Ascending aorta (tissue), 2 donors: ENCODE results near the gene GAP43. TPM values are rescaled to one million over a fixed set of nuclear protein-coding genes. Genes with fewer than 3 reads are reported as not detected.

ENCODE experiments used
- DNase-seq, 2 donors: peaks; one replicate each; pipeline ENCODE4 v3.0.0-alpha.2; 2019; ENCODE audit warnings: low spot score in 2 of 2
- H3K27ac ChIP-seq, 2 donors: fragments of 200-600 bp; sonication (generic); one replicate each; pipeline ENCODE4 v1.5.1; 2016 to 2017; ENCODE audit warnings: mild to moderate bottlenecking in 1 of 2
- H3K27me3 ChIP-seq: fragments of 200-600 bp; sonication (generic); one replicate; pipeline ENCODE4 v1.5.1; 2017
- H3K36me3 ChIP-seq, 2 donors: fragments of 200-600 bp; sonication (generic); one replicate each; pipeline ENCODE4 v1.5.1; 2016
- H3K4me1 ChIP-seq, 2 donors: fragments of 200-600 bp; sonication (generic); one replicate each; pipeline ENCODE4 v1.5.1; 2016 to 2017; ENCODE audit warnings: mild to moderate bottlenecking in 1 of 2
- H3K4me3 ChIP-seq, 2 donors: fragments of 200-600 bp; sonication (generic); one replicate each; pipeline ENCODE4 v1.5.1; 2016 to 2017; ENCODE audit warnings: mild to moderate bottlenecking in 1 of 2
- H3K9me3 ChIP-seq, 2 donors: fragments of 200-600 bp; sonication (generic); one replicate each; pipeline ENCODE4 v1.5.1; 2016
- intact Hi-C: fragments of 100-400 bp; cut with DNase I; formaldehyde crosslinking; loops from one replicate; pipeline ENCODE4 v1.15.1; 2023
- total RNA-seq: library from RNA; depleted of rRNA; stranded (reverse); fragments of >200 nt; gene quantifications from one replicate; pipeline ENCODE4 v1.1.0, GENCODE V29; 2016
- TF ChIP-seq, protein P1 (sequence below), 3 experiments: fragments of 200-600 bp in 2 of 3; fragments of 450-650 bp in 1 of 3; sonication (generic) in 2 of 3; IDR thresholded peaks; one replicate each; pipeline ENCODE4 v1.5.1; 2016 to 2019; ENCODE audit warnings: antibody characterized with exemption in 3 of 3, mild to moderate bottlenecking in 1 of 3, moderate library complexity in 1 of 3

GAP43 gene
- total RNA-seq, 1 donor from 2014 or later: 0.21 TPM

DNA sequence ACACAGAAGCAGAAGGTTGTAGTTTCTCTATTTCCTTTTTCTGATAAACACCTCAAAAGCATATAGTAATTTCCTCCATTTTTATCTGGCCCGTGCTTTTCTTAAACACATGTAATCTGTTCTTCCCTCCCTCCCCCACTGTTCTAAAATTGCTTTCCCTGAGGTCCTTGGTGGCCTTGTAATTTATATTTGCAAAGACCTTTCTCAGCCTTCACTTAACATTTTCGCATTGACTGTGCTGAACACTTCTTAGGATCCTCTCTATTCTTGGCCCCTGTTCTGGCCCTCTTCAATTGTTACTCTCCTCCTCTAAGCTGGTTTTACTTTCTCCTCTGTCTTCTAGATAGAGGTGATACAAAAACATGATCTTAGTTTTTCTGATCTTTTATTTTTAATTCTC, 28.3 kb downstream of the GAP43 start:
- Histone ChIP-seq H3K4me1 (peaks cover 0 to 3% of the 10 kb centered on the region in 2 donors), H3K27me3 (no peaks in the 10 kb centered on the region), H3K4me3 (no peak overlapping the region), H3K27ac (no peak overlapping the region), H3K36me3 (no peaks in the 10 kb centered on the region), H3K9me3 (no peaks in the 10 kb centered on the region)
- DNase-seq: no peak
- intact Hi-C loops: no loop called here
- TF ChIP-seq, protein P1, sequence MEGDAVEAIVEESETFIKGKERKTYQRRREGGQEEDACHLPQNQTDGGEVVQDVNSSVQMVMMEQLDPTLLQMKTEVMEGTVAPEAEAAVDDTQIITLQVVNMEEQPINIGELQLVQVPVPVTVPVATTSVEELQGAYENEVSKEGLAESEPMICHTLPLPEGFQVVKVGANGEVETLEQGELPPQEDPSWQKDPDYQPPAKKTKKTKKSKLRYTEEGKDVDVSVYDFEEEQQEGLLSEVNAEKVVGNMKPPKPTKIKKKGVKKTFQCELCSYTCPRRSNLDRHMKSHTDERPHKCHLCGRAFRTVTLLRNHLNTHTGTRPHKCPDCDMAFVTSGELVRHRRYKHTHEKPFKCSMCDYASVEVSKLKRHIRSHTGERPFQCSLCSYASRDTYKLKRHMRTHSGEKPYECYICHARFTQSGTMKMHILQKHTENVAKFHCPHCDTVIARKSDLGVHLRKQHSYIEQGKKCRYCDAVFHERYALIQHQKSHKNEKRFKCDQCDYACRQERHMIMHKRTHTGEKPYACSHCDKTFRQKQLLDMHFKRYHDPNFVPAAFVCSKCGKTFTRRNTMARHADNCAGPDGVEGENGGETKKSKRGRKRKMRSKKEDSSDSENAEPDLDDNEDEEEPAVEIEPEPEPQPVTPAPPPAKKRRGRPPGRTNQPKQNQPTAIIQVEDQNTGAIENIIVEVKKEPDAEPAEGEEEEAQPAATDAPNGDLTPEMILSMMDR (IDR thresholded peaks at IDR 0.05): no peak

DNA sequence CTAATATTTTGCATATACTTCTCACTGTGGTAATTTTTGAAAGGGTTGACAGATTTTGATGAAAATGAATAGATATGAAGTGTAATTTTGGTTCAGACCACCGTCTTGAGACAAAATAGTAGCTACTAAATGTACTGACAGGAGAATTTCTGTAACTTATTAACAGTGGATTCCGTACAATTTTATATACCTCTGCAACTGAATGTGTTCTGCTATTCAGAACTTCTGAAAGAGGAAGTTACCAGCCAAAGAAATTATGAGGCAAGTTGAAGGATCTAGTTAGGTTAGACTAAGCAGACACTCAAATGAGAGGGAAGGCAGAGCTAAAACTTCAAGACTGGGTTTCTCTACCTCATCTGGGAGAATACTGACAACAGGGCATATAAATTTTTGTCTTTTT, 29.4 kb downstream of the GAP43 start:
- TF ChIP-seq, protein P1 (IDR thresholded peaks at IDR 0.05): no peak
- Histone ChIP-seq H3K36me3 (no peaks in the 10 kb centered on the region), H3K9me3 (no peaks in the 10 kb centered on the region), H3K4me1 (peaks cover 3 to 6% of the 10 kb centered on the region in 2 donors), H3K4me3 (no peak overlapping the region), H3K27ac (no peak overlapping the region), H3K27me3 (no peaks in the 10 kb centered on the region)
- no peak for DNase-seq
- intact Hi-C loops: no loop called here

DNA sequence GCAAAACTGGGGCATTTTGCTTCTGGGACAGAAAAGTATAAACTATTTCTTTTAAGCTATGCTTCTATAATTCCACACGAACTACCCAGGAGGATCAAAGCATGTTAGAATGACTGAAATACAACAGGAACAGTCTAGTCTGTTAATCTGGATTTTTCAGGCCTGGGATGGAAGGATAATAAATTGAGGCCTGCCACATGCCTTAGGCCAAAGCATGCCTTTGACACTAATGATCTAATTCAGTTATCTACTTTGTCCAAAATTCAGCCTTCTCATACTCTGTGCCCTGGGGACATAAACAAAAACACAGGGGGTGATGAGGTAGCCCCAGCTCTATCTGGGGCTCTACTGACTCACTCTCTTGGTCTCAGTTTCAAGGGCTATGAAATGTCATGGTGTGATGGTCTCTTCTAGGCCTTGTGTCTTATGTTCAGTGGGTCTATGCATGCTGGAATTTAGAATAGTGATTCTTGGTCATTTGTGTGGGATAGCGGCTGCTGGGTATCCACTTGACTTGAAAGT, 32.5 kb downstream of the GAP43 start:
- DNase-seq: no peak
- no peak overlapping the region for H3K27ac ChIP-seq
- intact Hi-C loops: loop anchor here (5.0 kb wide), 3 partner anchors 51 to 1959 kb away; partner anchors contain the start of genes USF3 and ZDHHC23
- no peaks in the 10 kb centered on the region for H3K9me3 ChIP-seq
- no peaks in the 10 kb centered on the region for H3K27me3 ChIP-seq
- H3K4me3 ChIP-seq: no peak overlapping the region
- TF ChIP-seq, protein P1 (IDR thresholded peaks at IDR 0.05): no peak
- H3K36me3 ChIP-seq: no peaks in the 10 kb centered on the region
- peaks cover 3 to 12% of the 10 kb centered on the region in 2 donors for H3K4me1 ChIP-seq

DNA sequence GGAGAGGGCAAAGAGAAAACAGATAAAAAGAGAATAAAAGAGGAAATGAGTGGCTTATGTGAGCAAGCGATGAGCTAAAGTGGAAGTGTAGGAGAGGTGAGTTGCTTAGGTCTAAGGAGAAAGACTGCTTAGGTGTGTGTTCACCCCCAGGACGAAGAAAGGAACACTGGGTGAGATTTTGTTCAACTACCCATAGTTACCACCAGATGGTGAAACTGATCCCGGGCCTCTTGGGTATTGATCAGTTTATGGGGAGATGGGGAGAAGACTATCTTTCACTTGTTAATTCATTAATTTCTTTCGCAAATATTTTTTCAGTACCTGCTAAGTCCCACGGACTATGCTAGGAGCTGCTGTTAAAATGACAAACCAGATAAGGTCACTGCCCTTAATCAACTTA, 33.9 kb downstream of the GAP43 start:
- Histone ChIP-seq H3K36me3 (no peaks in the 10 kb centered on the region), H3K27me3 (no peaks in the 10 kb centered on the region), H3K4me1 (peaks cover 3 to 12% of the 10 kb centered on the region in 2 donors), H3K4me3 (peak overlapping the region in 1 of 2 donors; percentile 88), H3K9me3 (no peaks in the 10 kb centered on the region), H3K27ac (peak overlapping the region; percentile 95 to 96)
- no peak for DNase-seq
- intact Hi-C loops: loop anchor here (5.0 kb wide), 3 partner anchors 50 to 1960 kb away; partner anchors contain the start of genes USF3 and ZDHHC23
- TF ChIP-seq, protein P1 (IDR thresholded peaks at IDR 0.05): no peak

DNA sequence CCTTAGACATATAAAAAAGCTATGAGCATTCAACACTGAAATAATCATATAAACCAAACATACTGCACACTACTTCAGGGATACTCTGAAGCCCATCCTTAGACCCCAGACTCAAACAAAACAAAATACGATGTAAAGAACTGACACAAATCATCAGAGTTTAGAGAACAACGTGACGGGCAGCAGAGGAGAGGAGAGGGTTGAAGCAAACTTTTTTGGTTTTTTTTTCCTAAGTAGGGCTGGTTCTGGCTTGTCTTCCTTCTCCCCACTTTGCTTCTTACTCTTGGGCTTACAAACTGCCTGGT, 34.7 kb downstream of the GAP43 start:
- H3K27me3 ChIP-seq: no peaks in the 10 kb centered on the region
- TF ChIP-seq, protein P1 (IDR thresholded peaks at IDR 0.05): no peak
- no peaks in the 10 kb centered on the region for H3K9me3 ChIP-seq
- peaks cover 3 to 12% of the 10 kb centered on the region in 2 donors for H3K4me1 ChIP-seq
- H3K36me3 ChIP-seq: no peaks in the 10 kb centered on the region
- peak overlapping the region; percentile 57 to 88 for H3K4me3 ChIP-seq
- H3K27ac ChIP-seq: peak overlapping the region; percentile 95 to 96
- no peak for DNase-seq
- intact Hi-C loops: loop anchor here (1.0 to 5.0 kb wide), 5 partner anchors 49 to 1961 kb away; partner anchors contain the start of genes USF3, ZBTB20 and ZDHHC23
